Thyroid gland (tissue), 4 donors: ENCODE measurements around the gene DISC1.

Source experiments
- POLR2A ChIP-seq, 2 donors: fragments of 450-650 bp; IDR thresholded peaks; one replicate each; pipeline ENCODE4 v1.6.1; 2017; ENCODE audit warnings: antibody characterized with exemption in 2 of 2, mild to moderate bottlenecking in 2 of 2, moderate library complexity in 1 of 2
- TF ChIP-seq, protein P1 (sequence below), 6 experiments: fragments of 200-600 bp in 3 of 6; fragments of 450-650 bp in 3 of 6; sonication (generic) in 3 of 6; IDR thresholded peaks; one replicate each; pipeline ENCODE4 v1.5.1; 2016 to 2019; ENCODE audit warnings: antibody characterized with exemption in 6 of 6, mild to moderate bottlenecking in 2 of 6, inconsistent platforms in 1 of 6, moderate library complexity in 1 of 6

DNA sequence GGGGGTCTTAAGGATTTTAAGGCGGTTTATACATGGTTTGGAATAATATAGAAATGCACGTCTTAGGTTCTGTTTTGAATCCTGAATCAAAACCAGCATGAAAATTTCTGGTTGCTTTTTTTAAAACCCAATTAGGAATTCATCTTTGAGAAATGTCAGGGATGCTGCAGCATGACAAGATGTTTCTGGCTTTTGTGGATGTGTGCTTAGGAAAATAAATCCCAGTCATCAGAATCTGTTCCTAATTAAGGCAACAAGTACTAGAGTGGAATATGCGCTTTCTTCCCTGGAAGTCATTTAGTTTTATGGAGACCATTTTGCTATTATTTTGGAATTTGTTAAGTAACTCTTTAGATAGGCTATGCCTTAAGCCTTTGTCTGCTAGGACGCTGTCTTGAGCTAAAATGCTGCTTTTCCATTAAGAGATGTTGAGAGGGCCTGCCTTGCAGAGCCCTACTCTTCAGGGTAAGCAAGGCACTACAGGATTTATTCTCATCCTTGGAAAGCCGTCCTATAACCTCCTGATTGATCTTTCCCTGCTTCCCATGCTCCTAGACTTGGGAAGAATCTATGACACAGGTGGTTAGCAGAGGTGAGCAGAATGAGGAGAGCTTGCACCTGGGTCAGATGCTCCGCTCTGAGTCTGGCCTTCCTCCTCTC lies 332.8 kb downstream of the DISC1 start:
- TF ChIP-seq, protein P1, sequence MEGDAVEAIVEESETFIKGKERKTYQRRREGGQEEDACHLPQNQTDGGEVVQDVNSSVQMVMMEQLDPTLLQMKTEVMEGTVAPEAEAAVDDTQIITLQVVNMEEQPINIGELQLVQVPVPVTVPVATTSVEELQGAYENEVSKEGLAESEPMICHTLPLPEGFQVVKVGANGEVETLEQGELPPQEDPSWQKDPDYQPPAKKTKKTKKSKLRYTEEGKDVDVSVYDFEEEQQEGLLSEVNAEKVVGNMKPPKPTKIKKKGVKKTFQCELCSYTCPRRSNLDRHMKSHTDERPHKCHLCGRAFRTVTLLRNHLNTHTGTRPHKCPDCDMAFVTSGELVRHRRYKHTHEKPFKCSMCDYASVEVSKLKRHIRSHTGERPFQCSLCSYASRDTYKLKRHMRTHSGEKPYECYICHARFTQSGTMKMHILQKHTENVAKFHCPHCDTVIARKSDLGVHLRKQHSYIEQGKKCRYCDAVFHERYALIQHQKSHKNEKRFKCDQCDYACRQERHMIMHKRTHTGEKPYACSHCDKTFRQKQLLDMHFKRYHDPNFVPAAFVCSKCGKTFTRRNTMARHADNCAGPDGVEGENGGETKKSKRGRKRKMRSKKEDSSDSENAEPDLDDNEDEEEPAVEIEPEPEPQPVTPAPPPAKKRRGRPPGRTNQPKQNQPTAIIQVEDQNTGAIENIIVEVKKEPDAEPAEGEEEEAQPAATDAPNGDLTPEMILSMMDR (IDR thresholded peaks at IDR 0.05): no peak
- no peak for TF ChIP-seq POLR2A (IDR thresholded peaks at IDR 0.05)
